ENCODE measurements around the gene MPZL2. TPM values are rescaled to one million over a fixed set of nuclear protein-coding genes. Genes with fewer than 3 reads are reported as not detected.

Gene MPZL2
- total RNA-seq, 1 donor from 2014 or later = 165 TPM

GRCh38 chr11:118294053-118294452 lies 30.0 kb upstream of the MPZL2 start:
- intact Hi-C loops (cut with DNase I) = no loop called here
- Histone ChIP-seq H3K27ac (no peak overlapping the region), H3K36me3 (no peaks in the 10 kb centered on the region), H3K9me3 (no peaks in the 10 kb centered on the region), H3K4me3 (no peak overlapping the region), H3K4me1 (peaks cover 6% of the 10 kb centered on the region), H3K27me3 (no peaks in the 10 kb centered on the region)
- no peak for DNase-seq (ENCODE audit: extremely low spot score in 2 of 2)
- TF ChIP-seq CTCF (IDR thresholded peaks at IDR 0.05) (no peak), POLR2A (IDR thresholded peaks at IDR 0.05) (no peak), POLR2AphosphoS5 (IDR thresholded peaks at IDR 0.05; ENCODE audit: insufficient read depth in 1 of 2, low read depth in 1 of 2) (no peak)

- TF ChIP-seq POLR2A (IDR thresholded peaks at IDR 0.05) = no peak
- peaks cover 18% of the 10 kb centered on the region for H3K4me1 ChIP-seq
- no peak overlapping the region for H3K27ac ChIP-seq
- no peak for DNase-seq (ENCODE audit: extremely low spot score in 2 of 2)
- H3K36me3 ChIP-seq = no peaks in the 10 kb centered on the region
- intact Hi-C loops (cut with DNase I) = no loop called here
- no peaks in the 10 kb centered on the region for H3K9me3 ChIP-seq
- no peaks in the 10 kb centered on the region for H3K27me3 ChIP-seq
- no peak overlapping the region for H3K4me3 ChIP-seq
Observed at GRCh38 chr11:118291477-118292135, 27.5 kb upstream of the MPZL2 start.

- no peak overlapping the region for H3K4me3 ChIP-seq
- no peaks in the 10 kb centered on the region for H3K36me3 ChIP-seq
- intact Hi-C loops (cut with DNase I) = no loop called here
- TF ChIP-seq POLR2AphosphoS5 (IDR thresholded peaks at IDR 0.05; ENCODE audit: insufficient read depth in 1 of 2, low read depth in 1 of 2) = no peak
- TF ChIP-seq POLR2A (IDR thresholded peaks at IDR 0.05) = no peak
- TF ChIP-seq CTCF (IDR thresholded peaks at IDR 0.05) = peak in 1 of 3 experiments; percentile 31
- DNase-seq (ENCODE audit: extremely low spot score in 2 of 2) = no peak
- H3K27me3 ChIP-seq = no peaks in the 10 kb centered on the region
- H3K4me1 ChIP-seq = peaks cover 20% of the 10 kb centered on the region
- no peak overlapping the region for H3K27ac ChIP-seq
- H3K9me3 ChIP-seq = no peaks in the 10 kb centered on the region
Observed at GRCh38 chr11:118290923-118291322, 26.8 kb upstream of the MPZL2 start.

GRCh38 chr11:118289401-118289800 lies 25.3 kb upstream of the MPZL2 start:
- intact Hi-C loops (cut with DNase I) = no loop called here
- no peaks in the 10 kb centered on the region for H3K36me3 ChIP-seq

GRCh38 chr11:118287006-118287405 lies 22.9 kb upstream of the MPZL2 start:
- Histone ChIP-seq H3K4me1 (peaks cover 20% of the 10 kb centered on the region), H3K27ac (no peak overlapping the region), H3K36me3 (no peaks in the 10 kb centered on the region), H3K4me3 (no peak overlapping the region), H3K27me3 (no peaks in the 10 kb centered on the region), H3K9me3 (no peaks in the 10 kb centered on the region)
- TF ChIP-seq CTCF (IDR thresholded peaks at IDR 0.05) (no peak), POLR2AphosphoS5 (IDR thresholded peaks at IDR 0.05; ENCODE audit: insufficient read depth in 1 of 2, low read depth in 1 of 2) (peak in 1 of 2 donors; percentile 67)
- intact Hi-C loops (cut with DNase I) = no loop called here
- no peak for DNase-seq (ENCODE audit: extremely low spot score in 2 of 2)

More at GRCh38 chr11:118289401-118289800, 25.3 kb upstream of the MPZL2 start:
- TF ChIP-seq POLR2AphosphoS5 (IDR thresholded peaks at IDR 0.05; ENCODE audit: insufficient read depth in 1 of 2, low read depth in 1 of 2) = no peak
- TF ChIP-seq POLR2A (IDR thresholded peaks at IDR 0.05) = no peak
- no peak for TF ChIP-seq CTCF (IDR thresholded peaks at IDR 0.05)
- Histone ChIP-seq H3K4me1 (peaks cover 20% of the 10 kb centered on the region), H3K27ac (no peak overlapping the region), H3K9me3 (no peaks in the 10 kb centered on the region), H3K4me3 (no peak overlapping the region), H3K27me3 (no peaks in the 10 kb centered on the region)
- DNase-seq (ENCODE audit: extremely low spot score in 2 of 2) = no peak
